GM21619 (cell line): ENCODE measurements around the gene NOP9.
"Not testable (repeated sequence)": the region's sequence is repeated elsewhere in the genome, so short reads cannot be mapped to it uniquely, and the experiment has no call there.

Experiments
- ATAC-seq: cut with Tn5 transposase; IDR thresholded peaks from one replicate; pipeline ENCODE4 v1.9.1; 2021; ENCODE audit not compliant: unreplicated experiment

The NOP9 gene

GRCh38 chr14:24323341-24323740, 23.7 kb downstream of the NOP9 start:
- no peak for ATAC-seq

- ATAC-seq: no peak
Observed at GRCh38 chr14:24324024-24324423, 24.4 kb downstream of the NOP9 start.

- ATAC-seq: no peak
Observed at GRCh38 chr14:24325041-24325530, 25.4 kb downstream of the NOP9 start.

- ATAC-seq: no peak
Observed at GRCh38 chr14:24325963-24326362, 26.3 kb downstream of the NOP9 start.

GRCh38 chr14:24327303-24327702, 27.7 kb downstream of the NOP9 start:
- ATAC-seq: no peak

GRCh38 chr14:24327914-24328313, 28.3 kb downstream of the NOP9 start:
- ATAC-seq: not testable (repeated sequence)

DNA sequence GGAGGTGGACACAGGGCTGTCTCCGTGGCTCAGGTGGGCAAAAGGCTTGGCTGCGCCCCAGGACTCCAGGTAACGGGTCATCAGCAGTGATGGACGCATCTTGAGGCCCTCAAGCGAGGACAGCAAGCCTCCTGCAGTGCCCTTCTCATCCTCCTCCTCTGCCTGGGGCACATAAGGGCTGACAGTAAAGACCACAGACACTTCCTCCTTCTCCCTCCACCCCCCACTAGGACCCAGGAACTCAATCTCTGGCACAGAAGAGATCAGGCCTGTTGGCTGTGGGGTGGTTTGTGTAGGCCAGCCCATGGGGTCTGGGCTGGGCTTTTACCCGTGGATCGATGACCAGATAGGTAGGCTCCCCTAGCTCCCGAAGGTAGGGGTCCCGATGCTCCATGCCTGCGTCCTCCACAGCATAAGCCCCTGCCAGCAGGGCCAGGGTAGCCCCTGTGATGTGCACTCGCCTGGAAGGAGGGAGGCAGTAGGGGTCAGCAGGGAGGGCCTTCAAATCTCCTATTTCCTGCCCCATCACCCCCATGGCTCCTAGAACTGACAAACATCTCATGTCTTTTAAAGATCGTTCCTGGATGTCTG, 29.5 kb downstream of the NOP9 start:
- no peak for ATAC-seq

GRCh38 chr14:24329736-24330135, 30.1 kb downstream of the NOP9 start:
- ATAC-seq: no peak

DNA sequence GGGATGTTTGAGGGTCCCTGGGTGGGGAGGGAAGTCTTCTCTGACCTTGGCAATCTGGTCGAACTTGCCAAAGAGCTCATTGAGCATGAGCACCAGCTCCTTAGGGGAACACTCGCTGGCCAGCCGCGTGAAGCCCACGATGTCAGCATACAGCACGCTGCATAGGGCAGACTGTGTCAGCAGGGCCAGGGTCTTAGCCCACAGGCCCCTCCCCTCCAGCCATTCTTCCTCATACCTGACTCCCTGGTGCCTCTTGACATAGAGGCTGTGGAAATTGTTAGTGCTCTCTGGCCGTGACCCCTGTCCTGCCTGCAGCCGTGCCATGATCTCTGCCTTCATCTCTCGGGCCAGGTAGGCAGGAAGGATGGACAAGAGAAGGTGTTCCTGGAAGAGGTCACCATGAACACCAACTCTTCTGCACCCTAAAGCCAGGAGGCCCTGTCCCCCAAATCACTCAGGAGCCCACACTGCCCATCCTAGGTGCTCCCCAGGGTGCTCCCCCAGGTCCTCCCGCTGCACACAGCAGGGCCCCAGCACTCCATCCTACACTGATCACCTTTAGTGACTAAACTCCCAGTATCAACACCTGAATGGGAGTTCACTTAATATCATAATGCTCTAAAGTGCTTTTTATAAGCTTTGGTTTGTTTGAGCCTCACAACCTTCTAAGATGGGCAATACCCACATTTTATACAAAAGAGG, 31.5 kb downstream of the NOP9 start:
- no peak for ATAC-seq

DNA sequence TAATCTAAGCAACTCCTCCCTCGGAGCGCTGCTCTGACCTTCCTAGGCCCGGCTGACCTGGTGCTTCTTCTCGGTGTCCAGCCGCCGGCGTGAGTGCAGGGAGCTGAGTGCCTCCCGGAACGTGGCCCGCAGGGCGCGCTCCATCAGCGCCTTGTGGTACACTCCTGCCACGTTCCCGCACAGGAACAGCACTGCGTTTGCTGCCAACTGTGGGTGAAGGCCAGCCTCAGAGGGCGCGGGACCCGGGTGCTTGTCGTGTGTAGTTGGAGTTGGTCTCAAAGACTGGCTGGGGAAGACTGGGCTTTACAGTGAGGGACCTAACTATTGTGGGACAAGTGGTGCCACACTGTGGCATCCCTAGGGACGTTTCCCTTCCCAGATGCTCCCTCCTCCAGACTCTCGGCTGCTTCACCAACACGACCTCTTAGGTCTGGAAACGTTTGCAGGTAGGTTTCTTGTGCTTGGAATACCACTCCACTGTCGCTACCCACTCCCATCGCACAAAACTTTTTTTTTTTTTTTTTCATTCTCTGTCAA, 32.1 kb downstream of the NOP9 start:
- no peak for ATAC-seq

DNA sequence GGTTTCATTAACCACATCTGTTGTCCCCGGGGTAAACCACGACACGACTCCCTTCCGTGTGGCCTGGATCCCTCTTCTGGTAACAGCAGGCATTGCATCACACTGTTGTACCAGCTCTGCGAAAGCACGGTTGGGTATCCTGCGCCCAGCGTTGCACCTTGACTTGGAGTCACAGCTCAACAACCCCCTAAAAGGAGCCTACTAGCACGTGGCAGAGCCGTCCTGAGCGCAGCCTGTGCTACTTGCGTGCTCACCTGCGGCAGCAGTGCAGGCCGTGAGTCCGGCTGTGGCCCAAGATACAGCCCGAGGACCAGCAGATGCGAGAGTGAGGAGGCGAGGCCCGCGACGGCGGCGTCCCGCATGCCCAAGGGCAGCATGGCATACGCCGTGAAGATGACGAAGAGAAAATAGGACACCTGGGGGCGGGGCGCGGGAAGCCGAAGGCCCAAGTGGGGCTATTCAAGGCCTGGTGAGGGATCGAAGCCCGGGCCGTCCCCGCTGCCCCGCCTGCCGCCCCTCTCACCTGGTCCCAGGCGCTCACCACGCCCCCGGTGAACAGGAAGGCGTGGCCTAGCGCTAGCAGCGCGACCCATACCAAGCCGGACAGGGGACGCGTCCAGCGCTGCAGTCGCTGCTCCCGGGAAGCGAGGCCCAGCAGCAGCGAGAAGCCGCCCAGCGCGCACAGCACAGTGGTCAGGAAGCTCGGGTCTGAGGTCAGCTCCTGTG, 32.8 kb downstream of the NOP9 start:
- peak; percentile 86 for ATAC-seq

DNA sequence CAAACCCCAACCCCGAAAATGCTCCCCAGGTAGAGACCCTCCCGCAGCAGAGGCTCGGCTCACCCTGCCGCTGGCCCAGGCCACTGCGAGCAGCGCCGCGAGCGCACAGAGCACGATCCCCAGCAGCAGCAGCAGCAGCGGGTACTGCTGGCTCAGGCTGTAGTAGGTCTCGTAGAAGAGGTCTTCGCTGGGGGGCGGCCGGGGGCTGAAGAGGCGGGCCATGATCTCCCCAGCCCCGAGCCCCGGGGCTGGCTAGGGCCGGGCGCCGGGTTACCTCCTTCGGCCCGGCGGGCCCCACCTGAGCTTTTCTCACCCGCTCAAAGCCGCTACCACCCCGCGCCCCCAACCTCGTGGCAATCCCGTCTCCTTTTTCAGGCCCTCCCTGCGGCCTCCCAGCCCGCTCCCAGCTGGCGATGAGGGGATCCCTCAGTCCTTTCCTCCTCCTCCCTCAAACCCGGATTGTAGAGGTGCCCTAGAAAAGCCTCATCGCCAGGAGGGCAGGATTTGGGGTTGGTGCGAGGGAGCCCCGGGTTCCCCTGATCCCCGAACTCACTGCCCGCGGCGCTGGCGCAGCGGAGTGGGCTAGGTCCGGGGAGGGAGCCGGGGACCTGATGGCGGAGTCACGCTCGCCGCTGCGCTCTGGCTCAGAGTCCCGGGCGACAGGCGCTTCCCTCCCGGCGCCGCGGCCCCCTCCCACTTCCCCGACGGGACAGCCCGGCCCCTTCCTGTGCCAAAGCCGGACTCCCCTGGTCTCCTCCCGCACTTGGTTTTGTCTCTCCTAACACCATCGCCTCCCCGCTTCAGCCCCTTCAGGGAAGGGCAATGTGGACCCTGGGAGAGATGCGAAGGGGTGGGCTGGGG, 35.0 kb downstream of the NOP9 start, which contains the start of gene ADCY4:
Gene ADCY4 (minus strand): TSS at position 641 of the 861 bp plus-strand sequence. CDS start 419 bp downstream, at position 222.
- no peak for ATAC-seq

DNA sequence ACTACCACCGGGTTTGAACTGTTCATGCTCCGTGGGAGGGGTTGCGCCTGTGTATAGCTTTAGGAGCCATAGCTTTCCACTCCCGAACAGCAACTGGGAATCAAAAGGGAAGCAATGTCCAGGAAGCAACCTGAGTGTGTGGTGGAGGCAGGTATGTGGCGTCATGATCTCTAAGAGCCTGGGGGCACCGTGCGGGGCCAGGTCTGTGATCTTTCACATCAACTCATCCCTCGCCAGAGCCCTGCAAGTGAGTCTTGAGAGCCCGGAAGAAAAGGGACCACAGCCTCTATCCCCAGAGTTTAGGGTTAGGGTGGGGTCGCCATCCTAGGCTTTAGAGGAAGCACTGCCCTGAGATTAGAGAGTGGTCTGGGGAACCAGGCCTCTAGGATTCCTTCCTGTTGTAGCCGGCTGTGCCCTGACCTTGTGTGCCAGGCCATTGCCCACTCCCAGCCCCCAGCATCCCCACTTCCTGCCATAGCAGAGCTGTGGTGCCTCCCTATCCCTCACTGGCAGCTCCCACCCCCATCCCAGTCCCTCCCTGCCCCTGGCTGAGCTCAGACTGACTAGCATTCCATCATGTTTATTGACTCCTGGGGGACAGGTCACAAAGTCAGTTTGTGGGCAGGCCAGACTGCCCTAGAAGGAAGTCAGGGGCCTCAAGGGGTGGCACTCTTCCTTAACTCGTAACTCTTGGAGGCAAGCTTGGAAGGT, 36.0 kb downstream of the NOP9 start:
- no peak for ATAC-seq

DNA sequence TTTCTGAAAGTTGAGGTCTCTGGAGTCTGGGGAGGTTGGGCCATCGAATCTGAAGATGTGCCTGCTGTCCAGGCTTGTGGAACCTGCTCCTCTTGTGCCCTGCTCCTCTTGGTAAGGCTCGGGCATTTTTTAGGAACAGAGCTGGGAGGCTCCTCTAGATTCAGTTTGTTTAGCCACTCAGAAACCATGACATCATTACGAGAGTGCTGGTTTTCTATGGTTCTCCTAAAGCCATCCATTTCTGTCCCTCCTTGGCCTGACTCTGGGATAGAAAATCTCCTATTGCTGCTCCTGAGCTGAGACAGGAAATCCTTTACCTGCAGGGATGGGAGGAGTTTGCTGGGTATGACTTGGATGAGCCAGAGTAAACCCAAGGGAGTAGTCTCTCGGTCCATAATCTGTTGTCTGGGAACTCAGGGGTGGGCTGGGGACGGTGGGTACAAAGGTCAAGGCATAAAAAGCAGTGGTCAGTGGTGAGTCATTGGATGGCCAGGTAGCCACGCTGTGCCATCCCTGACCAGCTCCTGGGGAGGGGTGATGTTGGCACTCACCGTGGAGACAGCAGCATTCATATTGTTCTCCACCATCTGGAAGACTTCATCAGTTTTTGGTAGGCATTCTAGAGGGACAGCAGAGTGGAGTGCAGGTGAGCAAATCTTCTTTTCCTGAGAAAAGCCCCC, 37.6 kb downstream of the NOP9 start:
- ATAC-seq: no peak

DNA sequence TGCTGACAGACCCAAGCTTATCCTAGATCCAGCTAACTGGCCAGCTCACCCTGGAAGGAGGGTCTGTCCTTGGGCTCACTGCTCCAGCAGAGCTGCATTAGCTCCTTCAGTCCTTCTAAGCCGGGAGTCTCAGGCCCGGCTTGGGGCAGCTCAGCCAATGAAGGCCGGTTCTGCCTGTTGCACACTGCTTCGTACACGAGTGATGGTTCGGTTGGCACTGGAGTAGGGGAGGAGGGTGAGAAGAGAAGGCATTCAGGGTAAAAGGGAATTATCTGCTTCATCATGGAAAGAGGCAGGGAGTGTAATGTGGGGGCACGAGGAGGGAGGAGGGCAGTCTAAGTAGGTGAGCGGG, 38.1 kb downstream of the NOP9 start:
- no peak for ATAC-seq

- no peak for ATAC-seq
Observed at GRCh38 chr14:24338843-24339242, 39.2 kb downstream of the NOP9 start.

GRCh38 chr14:24339284-24340151, 39.9 kb downstream of the NOP9 start, which contains the start of gene RIPK3:
Gene RIPK3, minus strand, starts transcription at chr14:24339991. Its CDS starts 165 bp downstream, at chr14:24339826.
- ATAC-seq: peak; percentile 85

GRCh38 chr14:24340606-24341005, 41.0 kb downstream of the NOP9 start:
- no peak for ATAC-seq

GRCh38 chr14:24342889-24343288, 43.2 kb downstream of the NOP9 start:
- ATAC-seq: no peak
